HG03097 (cell line): Measurements from ENCODE around the gene CAMK2A.

Experiments used
- ATAC-seq: cut with Tn5 transposase; IDR thresholded peaks from one replicate; pipeline ENCODE4 v1.9.1; 2021; ENCODE audit not compliant: unreplicated experiment, low FRiP score

The CAMK2A gene

DNA sequence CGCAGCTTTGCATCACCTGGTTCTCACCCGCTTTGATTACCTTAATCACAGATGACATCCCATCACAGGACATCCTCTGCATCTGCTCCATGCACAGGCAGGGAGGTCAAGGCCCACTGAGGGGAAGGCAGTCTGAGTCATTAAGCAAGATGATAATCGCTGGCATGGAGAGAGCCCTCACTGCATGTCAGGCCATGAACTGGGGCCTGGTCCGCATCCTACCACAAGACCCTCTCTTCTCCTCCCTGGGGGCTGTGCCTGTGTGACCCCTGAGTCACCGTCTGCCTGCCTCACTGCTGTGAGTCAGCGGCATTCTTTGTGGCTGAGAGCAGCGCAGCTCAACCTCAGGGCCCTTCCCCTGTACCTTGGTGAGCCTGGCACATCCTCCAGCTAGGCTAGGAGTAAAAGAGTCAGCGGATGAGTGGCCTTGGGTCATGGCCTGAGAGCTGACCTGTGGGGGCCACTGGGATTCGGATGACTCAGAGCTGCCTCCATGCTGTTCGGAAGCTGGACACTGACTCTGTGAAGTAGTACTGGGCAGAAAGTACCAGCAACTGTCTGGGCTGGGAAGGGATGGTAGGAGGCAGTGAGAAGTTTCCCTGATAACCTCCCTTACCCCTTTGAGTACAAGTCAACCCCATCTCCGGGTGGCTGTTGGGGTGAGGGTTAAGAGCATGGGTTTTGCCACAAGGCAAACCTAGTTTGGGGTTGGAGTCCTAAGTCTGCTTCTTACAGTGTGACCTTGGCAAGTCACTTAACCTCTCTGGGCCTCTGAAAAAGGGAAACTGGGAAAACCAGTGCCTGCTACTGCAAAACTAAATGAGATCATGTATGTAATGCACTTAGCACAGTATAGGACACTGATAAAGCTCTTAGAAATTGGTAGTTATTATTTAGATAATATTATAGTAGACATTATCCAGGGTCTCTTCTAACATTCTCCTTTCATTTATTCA is 27.8 kb upstream of the CAMK2A start:
- ATAC-seq, result no peak

DNA sequence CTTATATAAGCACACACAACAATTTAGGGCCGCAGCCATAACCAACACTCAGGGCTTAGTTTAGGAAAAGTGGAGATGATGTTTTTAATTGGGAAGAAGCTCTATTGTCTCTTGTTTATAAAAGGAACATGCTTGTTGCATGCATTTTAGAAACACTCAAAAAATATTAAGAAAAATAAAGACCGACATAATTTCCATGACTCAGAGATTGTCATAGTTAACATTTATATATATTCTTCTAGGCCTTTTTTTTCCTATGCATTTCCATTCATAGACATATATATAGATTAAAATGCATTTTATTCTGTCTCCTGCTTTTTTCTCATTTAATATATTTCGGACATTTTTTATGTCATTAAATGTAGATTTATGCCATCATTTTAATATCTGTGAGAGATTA is 26.7 kb upstream of the CAMK2A start:
- no peak for ATAC-seq

DNA sequence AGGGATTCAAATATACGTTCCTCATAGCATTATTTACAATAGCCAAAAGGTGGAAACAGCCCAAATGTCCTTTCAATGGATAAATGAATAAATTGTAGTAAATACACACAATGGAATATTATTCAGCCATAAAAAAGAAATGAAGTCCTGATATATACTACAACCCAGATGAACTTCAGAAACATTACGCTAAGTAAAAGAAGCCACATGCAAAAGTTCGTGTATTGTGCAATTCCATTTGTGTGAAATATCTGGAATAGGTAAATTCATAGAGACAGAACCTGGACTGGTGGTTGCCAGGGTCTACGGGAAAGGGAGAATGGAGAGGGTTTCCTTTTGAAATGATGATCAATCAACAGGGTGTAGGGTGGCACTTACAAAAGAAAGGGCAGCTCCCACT is 25.7 kb upstream of the CAMK2A start:
- ATAC-seq, result no peak

DNA sequence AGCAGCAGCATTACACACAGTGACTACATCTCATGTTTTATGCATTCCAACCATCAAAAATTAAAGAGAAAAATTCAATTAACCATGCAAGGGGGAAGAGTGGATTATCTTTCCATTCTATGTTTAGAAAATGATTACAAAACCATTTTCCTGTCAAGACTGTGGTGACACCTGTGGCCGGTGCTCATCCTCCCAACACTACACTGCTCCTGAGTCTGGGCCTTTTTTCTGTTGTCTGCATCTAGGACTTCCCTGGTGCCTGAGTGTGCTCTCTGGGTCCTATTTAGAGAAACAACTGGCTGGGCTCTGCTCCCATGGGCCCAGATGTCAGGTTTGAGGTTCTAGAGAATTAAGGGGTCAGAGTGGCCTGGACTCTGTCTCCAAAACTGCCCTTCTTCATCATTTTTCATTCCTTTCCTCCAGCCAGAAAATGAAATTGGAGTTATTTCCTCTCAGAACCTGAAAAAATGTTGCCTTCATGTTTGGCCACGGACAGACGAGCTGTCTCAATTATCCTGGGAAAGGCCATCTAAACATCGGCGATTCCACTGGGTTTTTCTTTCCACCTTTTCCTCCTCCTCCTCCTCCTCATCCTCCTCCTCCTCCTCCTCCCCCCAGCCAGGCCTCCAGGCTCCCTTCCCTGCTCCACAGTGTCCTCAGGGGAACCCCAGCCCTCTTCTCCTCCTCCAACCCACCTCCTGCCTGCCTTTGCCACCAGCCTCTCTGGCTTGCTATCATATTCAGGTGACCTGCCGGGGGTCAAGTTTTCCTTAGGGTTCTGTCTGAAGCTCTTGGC is 24.5 kb upstream of the CAMK2A start:
- ATAC-seq, result no peak

DNA sequence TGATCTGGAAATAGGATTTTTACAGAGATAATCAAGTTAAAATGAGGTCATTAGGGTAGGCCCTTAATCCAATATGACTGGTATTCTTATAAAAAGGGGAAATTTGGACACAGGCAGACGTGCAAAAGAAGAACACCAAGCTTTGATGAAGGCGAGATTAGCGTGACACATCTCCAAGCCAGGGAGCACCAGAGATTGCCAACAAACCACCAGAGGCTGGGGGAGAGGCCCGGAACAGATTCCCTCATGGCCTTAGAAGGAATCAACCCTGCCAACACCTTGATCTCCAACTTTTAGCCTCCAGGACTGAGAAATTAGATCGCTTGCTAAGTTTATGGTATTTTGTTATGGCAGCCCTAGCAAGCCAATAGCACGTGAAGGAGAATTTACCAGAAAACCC is 23.9 kb upstream of the CAMK2A start:
- ATAC-seq, result no peak

DNA sequence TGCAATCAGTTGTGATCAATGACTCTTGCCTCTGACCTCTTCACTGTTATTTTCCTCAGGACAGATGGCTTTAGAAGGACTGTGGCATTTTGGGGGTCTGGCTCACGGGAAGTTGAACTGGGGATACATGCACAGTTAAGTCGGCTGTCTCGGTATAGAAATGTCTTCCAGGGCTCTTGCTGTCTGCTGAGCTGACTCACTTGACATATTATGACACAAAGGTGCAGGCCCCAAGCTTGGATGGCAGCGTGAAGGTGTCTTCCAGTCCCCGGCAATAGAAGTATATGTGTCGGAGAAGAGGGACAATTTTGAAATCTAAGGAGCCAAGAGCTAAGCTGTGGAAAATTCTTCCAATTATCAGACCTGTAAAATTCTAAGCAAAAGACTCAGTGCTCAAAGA is 22.9 kb upstream of the CAMK2A start:
- no peak for ATAC-seq

DNA sequence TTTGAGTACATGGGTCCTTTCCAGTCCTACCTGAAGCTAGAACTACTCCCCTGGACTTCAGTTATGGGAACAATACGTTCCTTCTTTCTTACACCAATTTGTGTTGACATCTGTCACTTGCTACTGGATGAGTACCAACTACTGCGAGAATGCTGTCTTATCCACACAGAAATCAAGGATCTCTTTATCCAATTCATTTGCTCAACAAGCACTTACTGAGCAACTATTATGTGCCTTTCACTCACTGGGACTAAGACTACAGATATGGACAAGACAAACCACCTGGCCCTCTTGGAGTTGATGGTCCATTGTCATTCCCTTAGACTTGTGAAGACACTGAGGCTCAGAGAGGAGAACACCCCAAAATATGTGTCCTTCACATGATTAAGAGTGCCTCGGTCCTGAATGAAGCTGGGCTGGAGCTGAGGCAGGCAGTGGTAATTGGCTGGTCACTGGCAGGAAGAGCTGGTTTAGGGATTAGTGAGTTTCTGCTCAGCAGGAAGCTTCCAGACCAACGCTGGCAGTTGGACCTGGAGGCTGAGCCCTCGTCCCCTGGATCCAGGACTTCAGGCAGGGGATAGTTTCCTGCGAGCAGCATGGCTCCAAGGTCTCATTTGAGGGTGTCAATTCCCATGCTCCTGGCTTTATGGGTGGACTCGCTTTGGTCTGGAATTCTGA is 21.6 kb upstream of the CAMK2A start:
- ATAC-seq, result no peak

DNA sequence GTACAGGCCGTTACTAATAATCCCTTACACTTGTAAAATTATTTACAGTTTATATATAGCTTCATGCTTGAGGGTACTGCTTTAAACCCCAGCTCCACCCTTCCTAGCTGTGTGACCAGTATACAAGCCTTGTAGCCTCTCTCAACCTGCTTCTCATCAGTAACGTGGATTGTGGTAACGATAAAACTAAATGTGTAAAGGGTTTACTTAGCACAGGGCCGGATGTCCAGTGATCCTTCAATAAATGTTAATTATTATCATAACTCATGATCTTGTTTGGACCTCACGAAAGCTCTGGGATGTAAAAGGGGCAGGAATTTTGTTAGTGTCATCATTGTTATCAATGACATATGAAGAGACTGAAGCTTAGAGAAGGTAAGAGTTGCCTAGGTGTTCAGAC is 20.7 kb upstream of the CAMK2A start:
- no peak for ATAC-seq

DNA sequence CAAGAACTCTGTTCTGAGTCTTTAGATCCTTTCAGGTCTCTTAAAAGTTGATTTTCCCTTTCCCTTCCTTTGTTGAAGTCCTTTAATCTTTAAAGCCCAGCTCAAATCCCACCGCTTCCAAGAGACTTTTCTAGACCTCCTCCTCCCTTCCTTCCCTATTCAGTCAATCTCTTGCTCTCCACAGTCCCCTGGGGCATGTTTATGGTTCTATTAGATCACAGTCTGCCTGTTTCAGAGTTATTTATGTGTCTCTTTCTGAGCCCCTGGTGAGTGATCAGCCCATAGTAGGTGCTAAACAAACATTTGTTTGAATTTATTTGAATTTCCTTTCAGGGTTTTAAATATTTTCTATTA is 20.3 kb upstream of the CAMK2A start:
- ATAC-seq, result no peak

DNA sequence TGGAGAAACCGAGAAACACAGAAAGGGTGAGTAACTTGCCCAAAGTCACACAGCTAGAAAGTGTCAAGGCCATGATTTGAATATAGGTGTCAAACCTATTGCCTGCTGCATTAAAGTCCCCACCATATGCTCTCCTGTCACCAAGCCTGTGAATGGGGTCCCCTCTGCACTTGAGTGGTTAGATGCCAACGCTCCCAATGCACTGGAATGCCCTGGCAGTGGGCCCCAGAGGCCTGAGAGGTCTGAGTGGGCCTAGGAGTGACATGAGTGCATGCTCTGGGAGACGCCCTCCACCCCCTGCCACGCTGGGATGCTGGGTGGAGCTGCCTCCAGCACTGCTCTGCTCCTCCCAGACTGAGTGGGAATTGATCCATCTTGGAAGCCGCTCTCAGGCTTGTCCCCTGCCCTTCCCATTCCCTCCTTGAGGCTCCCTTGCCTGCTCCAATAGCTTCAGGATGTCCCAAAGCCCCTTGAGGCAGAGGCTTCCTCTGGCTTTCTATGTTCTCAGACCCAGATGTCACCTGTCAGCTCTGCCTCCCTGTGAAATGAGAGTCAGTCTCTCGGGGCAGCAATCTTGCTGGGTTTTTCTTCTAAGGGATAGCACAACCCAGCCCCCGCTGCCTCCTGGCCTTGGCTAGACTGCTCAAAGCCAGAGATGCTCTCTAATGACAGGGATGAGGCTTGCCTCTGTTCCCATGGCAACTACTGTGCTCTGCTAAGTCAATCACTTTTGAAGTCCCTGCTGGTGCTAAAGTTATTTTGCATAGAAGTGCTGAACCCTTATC is 19.7 kb upstream of the CAMK2A start:
- ATAC-seq, result no peak

DNA sequence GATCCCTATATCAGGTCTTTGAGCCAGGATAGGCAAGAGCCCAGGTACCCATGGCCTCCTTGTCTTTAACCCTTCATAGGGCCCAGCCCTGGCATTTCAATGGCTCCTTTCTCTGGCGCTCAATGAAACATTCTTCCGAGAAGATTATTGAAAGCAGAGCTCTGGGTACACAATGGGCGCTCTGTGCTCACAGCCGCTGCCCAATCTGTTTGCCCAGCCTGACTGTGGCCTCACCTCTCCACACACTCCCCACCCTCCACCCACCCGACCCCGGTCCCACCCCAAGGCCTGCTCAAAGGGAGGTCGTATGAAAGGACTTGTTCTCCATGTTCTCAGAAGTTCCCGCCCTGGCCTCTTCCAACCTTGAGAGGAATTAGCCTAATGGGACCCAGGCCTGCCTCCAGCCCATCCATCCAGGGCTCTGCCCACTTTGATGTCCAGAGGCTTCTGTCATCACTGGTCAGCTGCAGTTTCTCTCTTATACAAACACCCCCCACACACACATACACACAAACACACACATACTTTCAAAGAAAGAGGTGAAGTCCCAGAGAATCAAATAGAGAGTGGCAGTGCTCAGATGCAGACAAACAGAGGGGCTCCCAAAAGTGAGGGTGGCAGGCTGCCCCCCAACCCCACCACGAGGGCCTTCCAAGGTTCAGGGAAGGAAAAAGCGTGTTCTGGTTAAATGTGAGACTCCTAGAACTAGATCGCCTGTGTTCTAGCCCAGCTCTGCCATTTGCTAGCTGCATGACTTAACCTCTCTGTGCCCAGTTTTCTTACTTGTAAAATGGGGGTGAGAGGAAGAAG is 18.2 kb upstream of the CAMK2A start:
- no peak for ATAC-seq

DNA sequence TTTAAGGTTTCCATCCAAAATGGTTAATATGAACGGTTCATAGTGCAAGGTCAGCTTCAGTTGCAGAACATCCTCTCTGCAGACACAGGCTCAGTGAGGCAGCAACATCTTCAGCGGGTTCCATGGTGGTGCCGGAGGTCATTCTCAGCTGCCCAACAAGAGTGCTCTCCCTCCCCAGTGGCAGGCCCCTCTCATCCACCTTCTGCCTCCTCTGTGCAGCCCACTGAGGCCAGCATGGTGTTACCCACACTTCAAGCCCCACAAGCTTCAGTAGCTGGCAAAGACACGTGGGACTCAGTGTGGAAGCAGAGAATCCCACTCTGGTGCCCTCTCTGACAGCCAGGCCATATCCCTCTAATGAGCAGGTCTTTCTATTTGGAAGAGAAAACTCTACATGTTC is 17.2 kb upstream of the CAMK2A start:
- no peak for ATAC-seq

DNA sequence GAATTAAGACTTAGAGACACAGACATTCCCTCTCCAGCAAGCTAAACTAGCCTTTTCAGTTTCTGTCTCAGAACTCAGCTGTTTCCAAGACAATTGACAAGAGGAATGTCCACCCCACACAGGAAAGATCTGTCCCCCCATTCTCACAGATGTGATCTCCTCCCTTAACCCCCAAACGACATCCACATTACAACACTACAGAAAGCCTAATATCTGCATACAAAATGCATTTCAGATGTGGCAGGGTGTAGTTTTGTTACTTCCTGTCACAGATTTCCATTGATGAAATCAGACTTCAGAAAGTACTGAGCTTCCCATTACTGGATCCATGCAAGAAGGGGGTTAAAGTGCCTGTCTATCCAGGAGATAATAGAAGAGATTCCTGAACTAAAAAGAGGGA is 16.0 kb upstream of the CAMK2A start:
- ATAC-seq, result no peak

DNA sequence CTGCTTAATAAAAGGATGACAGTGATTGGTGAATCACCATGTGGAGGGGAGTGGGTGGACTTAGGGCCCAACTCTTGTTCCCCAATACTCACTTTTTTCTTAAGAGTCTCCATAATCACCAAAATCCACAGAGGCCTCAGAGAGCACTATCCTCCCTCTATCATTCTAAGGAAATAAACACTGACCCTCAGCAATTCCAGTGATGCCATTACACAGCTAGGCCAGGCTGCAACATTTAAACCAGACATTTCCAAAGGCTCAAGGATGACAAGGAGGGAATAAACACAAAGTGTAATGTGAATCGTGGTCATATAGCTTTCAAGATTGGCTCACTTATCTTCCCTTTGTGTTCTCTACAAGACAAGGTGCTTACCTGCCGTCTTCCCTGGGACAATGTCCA is 15.5 kb upstream of the CAMK2A start:
- ATAC-seq, result no peak

DNA sequence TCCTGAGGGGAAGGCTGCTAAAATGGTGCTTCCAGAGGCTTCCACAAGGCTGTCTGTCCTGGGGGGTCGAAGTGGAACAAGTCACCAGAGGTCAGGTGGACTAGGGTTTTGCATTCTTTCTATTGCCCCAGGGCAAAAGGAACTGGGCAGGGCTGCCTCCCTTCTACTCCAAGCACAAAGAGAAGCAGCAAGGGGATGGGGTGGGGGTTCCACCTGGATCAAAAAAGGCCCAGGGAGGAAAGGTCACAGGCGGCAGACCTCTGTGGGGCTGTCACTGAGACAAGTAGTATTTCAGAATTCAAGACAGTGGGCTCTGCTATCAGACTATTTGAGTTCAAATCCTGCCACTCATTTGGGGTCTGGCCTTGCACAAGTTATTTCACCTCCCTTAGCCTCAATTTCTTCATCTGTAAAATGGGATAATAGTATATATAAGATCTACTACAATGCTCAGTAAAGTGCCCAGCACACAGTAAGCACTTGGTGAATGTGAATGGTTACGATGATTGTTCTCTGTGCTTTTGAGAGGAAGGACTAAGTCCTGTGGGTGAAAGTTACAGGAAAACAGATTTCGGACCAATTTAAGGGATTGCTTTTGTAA is 15.0 kb upstream of the CAMK2A start:
- no peak for ATAC-seq

DNA sequence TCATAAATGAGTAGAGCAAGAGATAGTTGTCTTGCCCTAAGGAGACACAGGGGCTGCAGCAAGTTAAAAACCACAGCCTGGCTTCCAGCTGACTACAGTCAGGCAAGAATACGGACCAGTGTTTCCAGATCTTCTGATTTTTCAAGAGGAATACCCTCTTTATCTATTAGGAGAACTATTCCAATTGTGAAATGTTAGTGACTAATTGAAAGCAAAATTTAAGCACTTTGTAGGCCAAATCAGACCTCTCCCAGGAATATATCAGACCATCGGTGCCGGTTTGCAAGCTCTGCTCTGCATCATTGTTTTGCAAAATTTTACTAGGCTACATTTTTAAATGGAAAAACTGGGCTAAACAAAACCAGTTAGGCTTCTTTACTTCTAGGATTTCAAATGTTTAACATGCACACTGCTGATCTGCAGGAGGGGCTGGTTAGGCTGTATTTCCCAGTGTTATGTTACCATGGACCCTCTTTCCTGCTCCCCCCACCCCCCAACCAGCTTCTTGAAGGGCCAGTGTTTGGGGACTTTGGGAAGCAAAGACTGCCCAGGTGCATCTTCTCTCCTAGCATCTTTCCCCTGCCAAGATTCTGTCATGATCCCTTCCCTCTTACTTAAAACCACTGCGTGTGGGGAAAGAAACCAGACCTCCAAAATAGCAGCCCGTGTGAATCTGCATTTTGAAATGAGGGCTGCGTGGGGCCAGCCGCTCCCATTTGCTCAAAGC is 14.2 kb upstream of the CAMK2A start:
- no peak for ATAC-seq

DNA sequence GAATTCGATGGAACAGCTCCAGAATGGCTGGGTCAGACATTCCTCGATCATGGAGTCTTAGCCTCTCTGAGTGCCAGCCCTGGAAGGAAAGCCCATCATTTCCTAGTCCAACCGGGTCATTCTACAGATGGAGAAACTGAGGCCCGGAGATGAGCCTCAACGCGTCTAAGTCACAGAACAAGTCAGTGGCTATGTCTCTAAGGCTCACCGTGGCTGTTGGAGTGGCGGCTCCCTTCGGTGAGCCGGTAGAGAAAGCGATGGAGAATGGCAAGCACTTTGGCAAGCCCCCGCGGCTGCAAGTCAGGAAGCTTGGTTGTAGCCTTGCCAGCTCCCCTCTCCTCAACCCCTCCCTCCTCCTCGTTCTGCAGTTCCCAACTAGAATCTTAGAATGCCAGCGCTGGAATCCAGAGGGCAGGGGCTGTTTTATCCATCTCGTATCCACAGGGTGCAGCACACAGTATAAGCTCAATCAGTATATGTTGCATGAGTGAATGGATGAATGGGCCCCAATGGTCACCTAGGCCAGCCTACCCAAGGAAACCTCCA is 13.6 kb upstream of the CAMK2A start:
- no peak for ATAC-seq

DNA sequence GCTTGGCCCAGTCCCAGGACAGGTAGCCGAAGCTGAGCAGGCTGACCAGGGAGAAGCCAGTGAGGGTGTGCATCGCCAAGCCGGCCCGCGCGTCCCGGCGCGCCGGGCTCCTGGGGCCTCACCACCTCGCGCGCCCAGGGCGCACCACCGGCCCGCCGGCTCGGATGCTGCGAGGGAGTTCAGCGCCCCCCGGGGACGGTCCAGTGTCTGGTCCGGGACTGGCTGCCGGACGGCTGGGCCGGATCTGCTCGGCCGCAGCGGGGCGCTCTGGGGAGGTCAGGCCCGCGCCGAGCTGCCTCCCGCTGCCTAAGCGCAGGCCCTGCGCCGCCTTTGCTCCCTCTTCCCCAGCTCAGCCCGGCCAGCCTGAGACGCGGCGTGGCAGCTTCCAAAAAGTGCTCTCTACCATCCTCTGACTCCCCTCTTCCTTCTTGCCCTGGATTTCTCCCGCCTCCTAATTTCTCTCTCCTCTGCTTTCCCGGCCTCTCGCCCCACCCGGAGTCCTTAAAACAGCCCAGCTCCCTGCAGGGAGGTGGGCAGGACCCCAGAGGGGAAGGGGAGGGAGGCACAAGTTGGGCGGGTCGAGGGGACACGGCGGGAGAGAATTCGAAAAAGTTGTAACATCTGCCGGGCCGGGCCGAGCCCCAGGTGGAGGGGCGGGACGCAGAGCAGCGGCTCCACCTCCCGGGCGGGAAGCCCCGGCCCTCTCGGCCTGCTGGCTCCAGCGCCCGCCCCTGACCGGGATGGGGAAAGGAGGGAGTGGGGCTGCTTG is 12.9 kb upstream of the CAMK2A start, which contains the start of gene ARSI:
TSS of gene ARSI (minus strand) at position 605 of the 769 bp plus-strand sequence. CDS start at position 73, 532 bp downstream.
- ATAC-seq, result no peak
